Neuronal stem cell (in vitro differentiated cells): ENCODE measurements around the gene FFAR1.

Experiments used
- DNase-seq: peaks from one replicate; pipeline ENCODE4 v3.0.0-alpha.2; 2013; ENCODE audit warnings: low spot score
- H2AFZ ChIP-seq: one replicate; pipeline ENCODE4 v1.6.1; 2013; ENCODE audit warnings: mild to moderate bottlenecking, low read length, inconsistent platforms
- H2AK5ac ChIP-seq: 2 replicates; pipeline ENCODE4 v1.6.1; 2013; ENCODE audit warnings: low read depth, mild to moderate bottlenecking, inconsistent platforms, low read length, moderate library complexity, mixed read lengths
- H2BK120ac ChIP-seq: 2 replicates; pipeline ENCODE4 v1.6.1; 2013; ENCODE audit warnings: low read depth, mild to moderate bottlenecking, inconsistent platforms, low read length, moderate library complexity, mixed read lengths
- H2BK12ac ChIP-seq: one replicate; pipeline ENCODE4 v1.6.1; 2013; ENCODE audit warnings: low read length, inconsistent platforms
- H2BK15ac ChIP-seq: 2 replicates; pipeline ENCODE4 v1.6.1; 2013; ENCODE audit warnings: mild to moderate bottlenecking, low read length, inconsistent platforms, mixed read lengths
- H2BK5ac ChIP-seq: one replicate; pipeline ENCODE4 v1.6.1; 2013; ENCODE audit warnings: inconsistent platforms, mild to moderate bottlenecking, low read length, moderate library complexity
- H3K14ac ChIP-seq: one replicate; pipeline ENCODE4 v1.6.1; 2013; ENCODE audit warnings: low read length, inconsistent platforms
- H3K18ac ChIP-seq: 2 replicates; pipeline ENCODE4 v1.6.1; 2013; ENCODE audit warnings: low read length, inconsistent platforms
- H3K23ac ChIP-seq: 2 replicates; pipeline ENCODE4 v1.6.1; 2013; ENCODE audit warnings: low read depth, mild to moderate bottlenecking, mixed read lengths, low read length, inconsistent platforms; ENCODE audit not compliant: poor library complexity
- H3K27ac ChIP-seq: replicated peaks from 3 replicates; pipeline ENCODE4 v1.5.1; 2013; ENCODE audit warnings: low read length, inconsistent platforms
- H3K27me3 ChIP-seq, 3 experiments: 2 replicates each; pipeline ENCODE4 v1.6.1; 2013; ENCODE audit warnings: low read length in 3 of 3, mild to moderate bottlenecking in 2 of 3, inconsistent platforms in 1 of 3, low read depth in 1 of 3, mixed read lengths in 1 of 3, moderate library complexity in 1 of 3; ENCODE audit not compliant: control insufficient read depth in 3 of 3, insufficient read depth in 3 of 3
- H3K36me3 ChIP-seq, 2 donors: replicated peaks in 1 of 2; 2 replicates each; pipeline ENCODE4 v1.6.1; 2013; ENCODE audit warnings: low read length in 2 of 2; ENCODE audit not compliant: control insufficient read depth in 2 of 2, insufficient read depth in 2 of 2
- H3K4ac ChIP-seq: 2 replicates; pipeline ENCODE4 v1.6.1; 2013; ENCODE audit warnings: inconsistent platforms, mild to moderate bottlenecking, low read length, moderate library complexity
- H3K4me1 ChIP-seq, 2 donors: 1 replicate in 1 of 2; 2 replicates in 1 of 2; pipeline ENCODE4 v1.6.1; 2013; ENCODE audit warnings: low read length in 2 of 2, low read depth in 1 of 2; ENCODE audit not compliant: control insufficient read depth in 2 of 2, insufficient read depth in 1 of 2
- H3K4me2 ChIP-seq: one replicate; pipeline ENCODE4 v1.6.1; 2013; ENCODE audit warnings: mild to moderate bottlenecking, low read length, inconsistent platforms; ENCODE audit not compliant: insufficient read depth, poor library complexity, severe bottlenecking
- H3K4me3 ChIP-seq, 2 donors: 2 replicates each; pipeline ENCODE4 v1.5.1; 2013; ENCODE audit warnings: low read length in 2 of 2, mild to moderate bottlenecking in 2 of 2, inconsistent platforms in 1 of 2, moderate library complexity in 1 of 2
- H3K79me1 ChIP-seq: one replicate; pipeline ENCODE4 v1.6.1; 2013; ENCODE audit warnings: low read depth, mild to moderate bottlenecking, inconsistent platforms, low read length, moderate library complexity
- H3K9ac ChIP-seq: one replicate; pipeline ENCODE4 v1.6.1; 2013; ENCODE audit warnings: mild to moderate bottlenecking, low read depth, low read length, inconsistent platforms; ENCODE audit not compliant: poor library complexity
- H3K9me3 ChIP-seq, 2 donors: replicated peaks in 1 of 2; 2 replicates each; pipeline versions ENCODE3 to v1.6.1; 2013; ENCODE audit warnings: low read length in 2 of 2, mild to moderate bottlenecking in 2 of 2, inconsistent platforms in 1 of 2, low read depth in 1 of 2, mixed read lengths in 1 of 2, moderate library complexity in 1 of 2; ENCODE audit not compliant: control insufficient read depth in 2 of 2, insufficient read depth in 1 of 2
- H4K8ac ChIP-seq: one replicate; pipeline ENCODE4 v1.6.1; 2013; ENCODE audit warnings: low read depth, mild to moderate bottlenecking, inconsistent platforms, low read length, moderate library complexity
- H4K91ac ChIP-seq: one replicate; pipeline ENCODE4 v1.6.1; 2013; ENCODE audit warnings: low read length, low read depth, mild to moderate bottlenecking, inconsistent platforms; ENCODE audit not compliant: poor library complexity
- WGBS, 2 donors: extraction: QIAGEN DNeasy Blood & Tissue Kit; methylation state at CpG; one replicate each; pipeline ENCODE4 v1.1.7; 2013; ENCODE audit warnings: missing lambda C conversion rate in 2 of 2, mixed read lengths in 1 of 2; ENCODE audit not compliant: insufficient read length in 2 of 2, insufficient replicate concordance in 1 of 2; ENCODE audit errors: extremely low coverage in 2 of 2; 5-methylcytosine and 5-hydroxymethylcytosine counted together

Gene FFAR1

DNA sequence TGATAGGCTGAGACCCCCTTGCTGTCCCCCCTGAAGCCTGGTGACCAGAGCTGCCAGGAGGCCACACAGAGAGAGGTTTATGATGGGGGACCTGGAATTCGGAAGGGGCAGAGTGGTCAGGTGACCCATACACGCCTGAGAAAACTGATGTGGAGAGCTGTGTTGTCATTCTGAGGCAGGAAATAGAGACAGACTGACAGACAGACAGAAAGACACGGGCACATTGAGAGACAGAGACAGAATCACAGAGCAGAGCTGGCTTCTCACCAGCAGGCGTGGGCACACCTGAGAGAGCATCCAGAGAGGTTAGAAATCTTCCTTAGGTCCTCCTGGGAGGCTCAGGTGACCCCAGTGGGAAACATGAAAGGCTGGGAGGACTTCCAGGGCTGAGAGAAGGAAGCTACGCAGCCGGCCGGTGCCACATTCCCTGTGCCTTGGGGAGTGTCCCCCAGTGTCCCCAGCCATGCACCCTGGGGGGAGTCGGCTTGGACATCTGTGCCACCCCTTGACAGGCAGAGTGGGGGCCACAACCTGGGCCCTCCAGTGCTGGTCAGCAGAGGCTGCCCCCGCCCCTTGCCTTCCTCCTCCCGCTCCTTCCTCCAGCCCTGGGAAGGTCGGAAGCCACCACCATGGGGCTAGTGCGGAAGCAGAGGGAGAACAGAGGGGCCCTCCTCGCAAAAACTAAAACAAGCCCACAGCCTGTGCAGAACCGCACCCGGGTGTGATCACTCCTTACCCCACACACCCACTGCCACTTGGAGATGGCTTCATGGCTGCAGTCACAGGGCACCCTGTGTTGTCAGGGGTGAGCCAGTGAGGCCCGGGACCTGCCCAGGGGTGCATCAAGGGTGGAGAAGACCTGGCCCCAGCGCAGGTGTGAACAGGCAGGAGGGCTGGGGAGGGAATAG, 2.2 kb downstream of the FFAR1 start:
- no CpG with 5 or more reads among the region's 17 CpGs for WGBS, 2 donors
- Histone ChIP-seq H3K4ac (no peak overlapping the region), H3K4me1 (no peaks in the 10 kb centered on the region), H3K27me3 (peaks cover 0 to 38% (median 4%) of the 10 kb centered on the region in 3 experiments), H3K23ac (no peak overlapping the region), H3K9ac (no peak overlapping the region), H2BK5ac (peak overlapping the region; percentile 11), H2AFZ (no peak overlapping the region), H3K27ac (no peak overlapping the region), H3K79me1 (no peaks in the 10 kb centered on the region), H2BK15ac (peak overlapping the region; percentile 71), H2BK12ac (peak overlapping the region; percentile 6), H2AK5ac (peak overlapping the region; percentile 35), H3K9me3 (no peaks in the 10 kb centered on the region), H3K14ac (no peak overlapping the region), H3K4me2 (no peak overlapping the region), H3K36me3 (no peaks in the 10 kb centered on the region), H3K18ac (peak overlapping the region; percentile 16), H3K4me3 (no peak overlapping the region), H4K8ac (no peak overlapping the region), H4K91ac (no peak overlapping the region), H2BK120ac (no peak overlapping the region)
- no peak for DNase-seq

DNA sequence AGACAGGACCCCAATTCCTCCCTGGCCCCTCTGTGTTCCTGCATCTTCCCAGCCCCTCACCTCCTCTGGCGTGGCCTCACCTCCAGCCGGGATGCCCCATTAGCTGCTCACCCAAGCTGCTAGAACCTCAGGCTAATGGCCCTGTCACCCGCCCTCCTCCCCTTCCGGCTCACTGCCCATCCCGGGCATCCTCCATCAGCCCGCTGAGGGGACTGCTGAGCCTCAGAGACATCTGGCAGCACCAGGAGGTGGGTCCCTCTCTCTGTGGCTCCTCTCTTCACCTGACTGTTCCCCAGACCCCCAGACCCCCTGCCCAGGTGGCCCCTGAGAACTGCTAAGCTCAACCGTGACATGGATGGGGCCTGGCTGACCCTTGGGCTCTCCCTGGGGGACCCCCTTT, 2.9 kb downstream of the FFAR1 start:
- Histone ChIP-seq H3K36me3 (no peaks in the 10 kb centered on the region), H3K14ac (no peak overlapping the region), H2AFZ (no peak overlapping the region), H3K18ac (no peak overlapping the region), H3K4me1 (no peaks in the 10 kb centered on the region), H4K91ac (no peak overlapping the region), H3K4me2 (no peak overlapping the region), H2BK120ac (no peak overlapping the region), H3K9ac (peak overlapping the region; percentile 37), H3K4me3 (no peak overlapping the region), H3K27ac (no peak overlapping the region), H3K4ac (no peak overlapping the region), H4K8ac (no peak overlapping the region), H3K79me1 (no peaks in the 10 kb centered on the region), H2BK5ac (peak overlapping the region; percentile 58), H2BK12ac (no peak overlapping the region), H3K27me3 (peaks cover 0 to 36% (median 4%) of the 10 kb centered on the region in 3 experiments), H2AK5ac (no peak overlapping the region), H2BK15ac (no peak overlapping the region), H3K23ac (no peak overlapping the region), H3K9me3 (no peaks in the 10 kb centered on the region)
- no peak for DNase-seq
- WGBS, 2 donors = no CpG with 5 or more reads among the region's 7 CpGs

DNA sequence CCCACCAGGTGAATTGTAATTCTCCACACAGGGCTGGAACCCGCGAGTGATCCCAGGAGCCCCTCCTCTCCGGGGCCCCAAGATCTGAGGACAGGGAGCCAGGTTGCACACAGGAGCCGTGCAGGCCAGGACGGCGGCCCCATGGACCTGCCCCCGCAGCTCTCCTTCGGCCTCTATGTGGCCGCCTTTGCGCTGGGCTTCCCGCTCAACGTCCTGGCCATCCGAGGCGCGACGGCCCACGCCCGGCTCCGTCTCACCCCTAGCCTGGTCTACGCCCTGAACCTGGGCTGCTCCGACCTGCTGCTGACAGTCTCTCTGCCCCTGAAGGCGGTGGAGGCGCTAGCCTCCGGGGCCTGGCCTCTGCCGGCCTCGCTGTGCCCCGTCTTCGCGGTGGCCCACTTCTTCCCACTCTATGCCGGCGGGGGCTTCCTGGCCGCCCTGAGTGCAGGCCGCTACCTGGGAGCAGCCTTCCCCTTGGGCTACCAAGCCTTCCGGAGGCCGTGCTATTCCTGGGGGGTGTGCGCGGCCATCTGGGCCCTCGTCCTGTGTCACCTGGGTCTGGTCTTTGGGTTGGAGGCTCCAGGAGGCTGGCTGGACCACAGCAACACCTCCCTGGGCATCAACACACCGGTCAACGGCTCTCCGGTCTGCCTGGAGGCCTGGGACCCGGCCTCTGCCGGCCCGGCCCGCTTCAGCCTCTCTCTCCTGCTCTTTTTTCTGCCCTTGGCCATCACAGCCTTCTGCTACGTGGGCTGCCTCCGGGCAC, 3.9 kb downstream of the FFAR1 start:
- Histone ChIP-seq H3K36me3 (no peaks in the 10 kb centered on the region), H3K79me1 (no peaks in the 10 kb centered on the region), H4K8ac (no peak overlapping the region), H3K4ac (no peak overlapping the region), H3K9ac (no peak overlapping the region), H3K23ac (peak overlapping the region; percentile 57), H3K18ac (no peak overlapping the region), H3K27me3 (peaks cover 0 to 30% (median 4%) of the 10 kb centered on the region in 3 experiments), H2BK15ac (peak overlapping the region; percentile 77), H2BK12ac (peak overlapping the region; percentile 52), H2AFZ (peak overlapping the region; percentile 65), H3K4me3 (no peak overlapping the region), H3K14ac (peak overlapping the region; percentile 49), H4K91ac (no peak overlapping the region), H2AK5ac (peak overlapping the region; percentile 4), H3K4me1 (no peaks in the 10 kb centered on the region), H3K27ac (no peak overlapping the region), H3K9me3 (no peaks in the 10 kb centered on the region), H2BK120ac (no peak overlapping the region), H3K4me2 (no peak overlapping the region), H2BK5ac (no peak overlapping the region)
- WGBS, 2 donors = no CpG with 5 or more reads among the region's 47 CpGs
- DNase-seq = no peak

DNA sequence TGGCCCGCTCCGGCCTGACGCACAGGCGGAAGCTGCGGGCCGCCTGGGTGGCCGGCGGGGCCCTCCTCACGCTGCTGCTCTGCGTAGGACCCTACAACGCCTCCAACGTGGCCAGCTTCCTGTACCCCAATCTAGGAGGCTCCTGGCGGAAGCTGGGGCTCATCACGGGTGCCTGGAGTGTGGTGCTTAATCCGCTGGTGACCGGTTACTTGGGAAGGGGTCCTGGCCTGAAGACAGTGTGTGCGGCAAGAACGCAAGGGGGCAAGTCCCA, 4.4 kb downstream of the FFAR1 start:
- Histone ChIP-seq H2BK12ac (no peak overlapping the region), H2BK5ac (no peak overlapping the region), H3K14ac (no peak overlapping the region), H3K27ac (no peak overlapping the region), H3K4me3 (no peak overlapping the region), H2AK5ac (peak overlapping the region; percentile 4), H2BK120ac (no peak overlapping the region), H3K4me1 (no peaks in the 10 kb centered on the region), H3K23ac (no peak overlapping the region), H3K36me3 (no peaks in the 10 kb centered on the region), H3K79me1 (no peaks in the 10 kb centered on the region), H3K9me3 (no peaks in the 10 kb centered on the region), H3K4me2 (no peak overlapping the region), H3K9ac (no peak overlapping the region), H2AFZ (peak overlapping the region; percentile 65), H4K8ac (no peak overlapping the region), H3K18ac (no peak overlapping the region), H2BK15ac (peak overlapping the region; percentile 77), H3K4ac (no peak overlapping the region), H3K27me3 (peaks cover 0 to 29% (median 4%) of the 10 kb centered on the region in 3 experiments), H4K91ac (no peak overlapping the region)
- no CpG with 5 or more reads among the region's 18 CpGs for WGBS, 2 donors
- DNase-seq = no peak
